GM18507 (cell line): ENCODE measurements around the gene ZNF22.

Source experiments
- DNase-seq: peaks from one replicate; pipeline ENCODE4 v3.0.0; 2011; ENCODE audit warnings: low read depth; ENCODE audit not compliant: insufficient read length; ENCODE audit errors: extremely low spot score
- FAIRE-seq: peaks from 2 replicates; lab custom pipeline; 2011; peaks lifted over from hg19 to GRCh38; lab: Jason Lieb, UNC

The ZNF22 gene

GRCh38 chr10:44975431-44976331 lies 25.0 kb upstream of the ZNF22 start:
- no peak for DNase-seq
- FAIRE-seq = no peak

DNA sequence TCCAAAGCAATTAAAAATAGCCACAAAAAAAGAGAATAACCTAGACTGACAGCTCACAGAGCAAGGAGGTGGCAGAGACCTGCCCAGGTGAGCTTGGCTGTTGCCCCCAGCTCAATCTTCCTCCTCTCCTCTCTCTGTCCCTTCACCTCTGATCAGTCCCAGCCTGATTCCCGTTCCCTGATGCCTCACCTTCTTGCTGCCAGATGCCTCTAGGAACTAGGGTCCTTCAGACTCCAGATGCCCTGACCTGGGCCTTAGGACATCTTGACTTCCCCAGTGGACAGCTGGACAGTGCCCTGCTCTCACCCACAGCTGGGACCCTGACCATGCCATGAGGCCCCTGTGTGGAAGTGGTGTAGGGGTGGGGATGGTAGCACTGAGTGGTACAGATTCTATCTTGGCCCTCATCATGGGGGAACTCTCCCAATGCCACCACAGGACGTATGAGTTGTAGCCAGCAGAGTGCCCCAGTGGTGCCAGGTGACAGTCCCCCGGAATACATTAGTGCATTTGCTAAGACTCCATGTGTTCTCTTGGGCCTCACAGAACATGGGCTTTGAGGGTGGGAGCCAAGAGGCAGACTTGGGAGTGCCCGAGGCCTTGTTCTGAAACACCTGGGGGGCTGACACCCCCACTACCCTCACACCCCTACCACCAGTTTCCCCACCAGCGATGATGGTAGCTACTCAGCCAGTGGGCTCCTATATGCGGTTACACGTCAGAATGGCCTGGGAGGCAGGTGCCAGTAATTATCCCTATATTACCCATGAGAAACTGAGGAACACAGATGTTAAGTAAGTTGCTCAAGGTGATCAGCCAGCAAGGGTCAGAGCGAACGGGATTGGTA lies 24.1 kb upstream of the ZNF22 start:
- DNase-seq = no peak
- FAIRE-seq = no peak

GRCh38 chr10:44977287-44978212 lies 23.2 kb upstream of the ZNF22 start:
- no peak for DNase-seq
- FAIRE-seq = no peak

GRCh38 chr10:44978213-44978569 lies 22.5 kb upstream of the ZNF22 start:
- FAIRE-seq = no peak
- DNase-seq = no peak

GRCh38 chr10:44978570-44979280 lies 22.0 kb upstream of the ZNF22 start, which contains the start of gene DEPP1:
TSS of gene DEPP1 (minus strand) at chr10:44978809. CDS start at chr10:44978030, 779 bp downstream.
- FAIRE-seq (no peak), DNase-seq (no peak)

- FAIRE-seq (no peak), DNase-seq (no peak)
Measured at GRCh38 chr10:44979281-44980191, 21.2 kb upstream of the ZNF22 start.

GRCh38 chr10:44980309-44981171 lies 20.2 kb upstream of the ZNF22 start:
- no peak for DNase-seq
- peak; percentile 60 for FAIRE-seq

DNA sequence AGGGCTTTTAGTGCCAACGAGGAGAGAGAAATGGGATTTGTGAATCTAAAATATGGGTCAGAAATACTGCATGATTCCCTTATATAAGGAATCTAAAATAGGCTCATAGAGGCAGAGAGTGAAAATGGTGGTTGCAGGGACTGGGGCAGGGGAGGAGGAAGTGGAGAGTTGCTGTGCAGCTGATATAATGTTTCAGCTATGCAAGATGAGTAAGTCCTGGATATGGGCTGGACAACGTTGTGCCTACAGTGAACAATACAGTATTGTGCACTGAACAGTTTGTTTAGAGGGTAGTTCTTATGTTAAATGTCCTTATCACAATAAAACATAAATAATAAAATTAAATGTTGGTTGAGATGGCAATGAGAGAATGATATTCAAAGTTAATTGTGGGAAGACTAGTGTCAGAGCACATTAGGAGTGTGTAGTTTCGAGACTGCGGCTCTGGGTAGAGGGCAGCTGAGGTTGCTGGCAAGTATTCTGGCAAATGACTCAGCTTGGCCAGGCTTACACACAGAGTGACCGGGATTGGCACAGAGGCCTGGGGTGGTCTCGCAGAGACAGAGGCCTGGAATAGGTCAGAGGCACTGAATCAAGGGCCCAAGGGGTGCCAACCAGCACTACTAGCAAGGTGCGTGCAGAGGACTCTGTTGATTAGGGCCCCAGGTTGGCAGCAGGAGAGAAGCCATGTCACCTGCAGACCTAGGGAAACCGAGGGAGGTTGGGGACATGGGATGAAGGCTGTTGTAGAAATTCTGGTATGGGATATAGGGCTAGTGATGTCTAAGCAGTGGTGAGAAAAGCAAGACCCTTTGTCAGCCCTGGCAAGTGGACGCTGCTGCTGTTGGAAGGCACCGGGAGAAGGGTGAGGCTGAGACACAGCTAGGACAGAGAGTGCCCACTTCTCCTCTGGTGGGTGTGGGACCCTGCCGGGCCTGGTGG lies 19.3 kb upstream of the ZNF22 start:
- no peak for DNase-seq
- FAIRE-seq = peak; percentile 72

DNA sequence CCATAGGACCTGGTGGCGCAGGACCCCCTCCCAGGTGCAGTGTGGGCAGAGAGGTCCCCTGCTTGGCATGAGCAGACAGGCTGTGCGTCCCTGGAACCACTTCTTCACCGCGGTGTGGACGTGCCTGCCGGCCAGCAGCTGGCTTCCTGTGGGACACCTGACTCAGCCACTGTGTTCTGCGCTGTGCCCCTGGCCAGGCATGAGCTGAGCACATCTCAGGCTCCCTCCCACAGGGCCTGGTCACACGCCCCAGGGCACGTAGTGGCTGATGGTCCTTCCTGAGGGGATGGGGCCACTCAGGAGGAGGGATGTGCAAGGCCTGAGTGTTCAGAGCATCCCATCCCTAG lies 18.6 kb upstream of the ZNF22 start:
- DNase-seq (no peak), FAIRE-seq (no peak)

DNA sequence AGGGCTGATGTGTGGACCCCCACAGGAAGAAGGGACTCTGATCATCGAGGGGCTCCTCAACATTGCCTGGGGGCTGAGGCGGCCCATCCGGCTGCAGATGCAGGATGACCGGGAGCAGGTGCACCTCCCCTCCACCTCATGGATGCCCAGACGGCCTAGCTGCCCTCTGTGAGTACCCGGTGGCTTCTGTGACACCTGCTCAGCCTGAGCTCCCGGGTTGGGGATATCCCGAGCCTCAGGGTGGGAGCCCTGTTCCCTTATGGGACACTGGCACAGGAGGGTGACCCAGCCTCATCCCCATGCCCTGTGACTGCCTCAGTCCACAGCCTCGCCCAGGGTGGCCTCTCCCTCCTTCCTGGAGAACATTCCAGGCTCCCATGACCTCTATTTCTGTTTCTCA lies 18.2 kb upstream of the ZNF22 start:
- DNase-seq (no peak), FAIRE-seq (no peak)

GRCh38 chr10:44983066-44983894 lies 17.4 kb upstream of the ZNF22 start:
- no peak for FAIRE-seq

DNA sequence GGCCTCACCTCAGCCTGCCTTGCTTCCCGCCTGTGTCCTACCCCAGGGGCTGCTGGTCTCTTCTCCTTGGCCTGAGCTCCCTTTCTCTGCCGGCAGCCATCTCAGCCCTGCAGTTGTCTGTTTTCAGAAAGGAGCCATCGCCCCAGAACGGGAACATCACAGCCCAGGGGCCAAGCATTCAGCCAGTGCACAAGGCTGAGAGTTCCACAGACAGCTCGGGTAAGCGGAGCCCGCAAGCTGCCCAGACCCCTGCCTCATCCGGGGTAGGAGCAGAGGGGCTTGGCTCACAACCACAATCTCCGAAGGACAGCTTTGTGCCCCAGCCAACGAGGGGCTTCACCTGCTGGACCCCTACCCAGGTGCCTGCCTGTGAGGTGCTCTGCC lies 16.8 kb upstream of the ZNF22 start:
- no peak for DNase-seq
- no peak for FAIRE-seq

More at GRCh38 chr10:44983066-44983894, 17.4 kb upstream of the ZNF22 start:
- no peak for DNase-seq

DNA sequence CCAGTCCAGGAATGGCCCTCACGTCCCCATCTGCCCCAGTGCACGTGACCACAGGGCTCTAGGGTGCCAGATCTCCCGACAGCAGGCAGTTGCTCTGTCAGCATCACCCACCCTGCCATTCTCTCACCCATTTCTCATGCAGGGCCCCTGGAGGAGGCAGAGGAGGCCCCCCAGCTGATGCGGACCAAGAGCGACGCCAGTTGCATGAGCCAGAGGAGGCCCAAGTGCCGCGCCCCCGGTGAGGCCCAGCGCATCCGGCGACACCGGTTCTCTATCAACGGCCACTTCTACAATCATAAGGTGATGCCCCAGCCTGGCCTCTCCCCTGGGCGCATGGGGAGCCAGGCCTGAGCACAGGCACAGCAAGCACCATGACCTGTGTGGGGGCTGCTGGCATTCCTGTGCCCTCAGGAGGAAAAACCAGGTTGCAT lies 16.0 kb upstream of the ZNF22 start:
- no peak for FAIRE-seq
- DNase-seq = no peak

DNA sequence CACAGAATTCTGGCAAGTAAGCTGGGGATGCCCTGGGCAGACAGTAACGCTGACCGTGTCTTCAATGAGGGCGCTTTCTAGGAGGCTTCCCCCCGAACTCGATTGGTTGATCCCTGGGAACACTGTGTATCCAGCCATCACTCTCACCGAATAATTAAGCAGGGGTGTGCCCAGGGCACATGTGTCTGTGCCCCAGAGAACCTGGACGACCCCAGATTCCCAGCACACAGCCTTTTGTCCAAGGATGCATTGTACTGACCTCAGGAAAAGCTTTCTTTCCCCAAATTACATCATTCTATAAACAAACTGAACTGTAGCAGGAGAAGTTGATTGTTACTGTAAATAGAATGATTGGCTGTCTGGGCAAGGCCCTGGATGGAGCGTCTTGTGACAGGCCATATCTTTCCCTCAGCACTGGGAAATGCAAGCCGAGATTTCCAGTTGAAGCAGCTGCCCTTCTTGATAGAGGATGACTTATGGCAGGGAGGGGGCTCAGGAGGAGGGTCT lies 15.5 kb upstream of the ZNF22 start:
- FAIRE-seq (no peak), DNase-seq (no peak)

- no peak for DNase-seq
- no peak for FAIRE-seq
Measured at GRCh38 chr10:44986179-44986578, 14.5 kb upstream of the ZNF22 start.
